GM19035 (cell line): ENCODE results near the gene COMMD4.
"Not testable (repeated sequence)": the region's sequence is repeated elsewhere in the genome, so short reads cannot be mapped to it uniquely, and the experiment has no call there.

Source experiments
- ATAC-seq: cut with Tn5 transposase; IDR thresholded peaks from one replicate; pipeline ENCODE4 v1.9.1; 2021; ENCODE audit not compliant: unreplicated experiment

COMMD4 gene

DNA sequence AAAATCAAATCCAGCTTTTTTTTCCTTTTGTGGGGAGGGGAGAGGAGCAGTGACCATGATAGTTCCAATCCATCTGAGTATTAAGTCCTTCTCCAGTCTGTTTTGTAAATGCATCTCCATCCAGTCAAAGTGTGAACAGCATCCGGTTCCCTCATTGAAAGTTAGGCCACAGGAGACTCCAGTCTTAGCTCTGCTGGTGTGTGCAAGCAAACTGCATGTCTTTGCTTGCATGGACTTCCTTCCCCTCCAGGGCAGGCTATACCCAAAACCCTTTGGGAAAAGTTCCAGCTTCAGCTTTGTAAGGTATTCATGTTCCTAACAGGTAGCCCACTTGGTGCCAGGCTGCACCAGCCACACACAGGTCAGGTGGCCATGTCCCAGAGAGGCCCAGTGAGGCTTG is 35.6 kb downstream of the COMMD4 start:
- ATAC-seq, result no peak

DNA sequence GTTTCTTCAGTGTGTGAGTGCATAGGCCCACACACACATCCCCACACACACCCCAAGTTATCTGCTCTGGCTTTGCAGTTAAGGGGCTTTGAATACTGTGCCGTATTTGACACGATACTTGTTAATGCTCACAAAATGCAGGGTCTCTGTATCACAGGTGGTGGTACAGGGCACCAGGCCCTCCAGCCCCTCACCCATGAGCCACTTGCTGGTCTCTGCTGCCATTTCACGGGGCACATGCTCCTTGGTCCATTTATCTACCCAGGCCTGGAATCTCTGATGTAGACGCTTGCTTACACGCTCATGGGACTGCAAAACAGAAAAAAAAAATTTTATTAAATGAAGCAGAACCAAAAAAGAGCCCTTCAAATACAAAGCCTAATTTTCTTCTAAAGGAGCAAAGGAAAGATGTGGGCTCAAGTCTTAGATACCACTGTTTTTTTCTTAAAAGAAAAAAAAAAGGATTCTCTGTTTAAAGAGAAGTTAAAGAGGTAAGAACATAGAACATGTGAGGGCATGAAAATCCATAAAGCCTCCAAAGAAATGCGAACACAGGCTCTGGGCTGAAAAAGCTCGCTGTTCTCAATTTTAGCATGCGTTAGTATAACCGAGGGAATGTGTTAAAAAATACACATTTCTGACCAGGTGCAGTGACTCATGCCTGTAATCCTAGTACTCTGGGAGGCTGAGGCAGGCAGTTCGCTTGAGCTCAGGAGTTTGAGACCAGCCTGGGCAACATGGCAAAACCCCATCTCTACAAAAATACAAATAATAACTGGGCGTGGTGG is 36.2 kb downstream of the COMMD4 start:
- ATAC-seq, result no peak

DNA sequence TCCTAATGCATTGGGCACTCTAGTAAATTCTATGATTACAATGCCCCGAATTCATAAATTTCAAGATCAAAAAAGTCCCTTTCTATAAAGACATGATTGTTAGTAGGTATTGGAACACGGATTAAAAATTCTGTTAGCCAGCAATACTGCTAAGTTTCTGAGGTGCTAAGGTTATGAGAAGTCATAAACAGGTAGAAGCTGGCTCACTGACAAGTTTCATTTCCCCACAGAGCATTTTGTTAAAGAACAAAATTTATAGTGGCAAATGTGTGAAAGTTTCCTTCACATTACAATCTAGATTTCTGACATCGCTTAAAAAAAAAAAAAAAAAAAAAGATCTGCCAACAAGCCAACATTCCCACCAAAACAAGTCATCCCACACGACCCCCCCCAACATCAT is 44.9 kb downstream of the COMMD4 start:
- no peak for ATAC-seq

GRCh38 chr15:75383986-75384385 is 48.1 kb downstream of the COMMD4 start:
- ATAC-seq, result not testable (repeated sequence)
